HG03354 (cell line): ENCODE measurements around the gene MARK3.

Experiments used
- ATAC-seq: cut with Tn5 transposase; IDR thresholded peaks from one replicate; pipeline ENCODE4 v1.9.1; 2021; ENCODE audit warnings: mild to moderate bottlenecking; ENCODE audit not compliant: unreplicated experiment, poor library complexity, severe bottlenecking

Gene MARK3

GRCh38 chr14:103543140-103543539 lies 157.9 kb downstream of the MARK3 start:
- ATAC-seq: no peak

GRCh38 chr14:103543721-103544387 lies 158.6 kb downstream of the MARK3 start:
- no peak for ATAC-seq

GRCh38 chr14:103544388-103545218 lies 159.4 kb downstream of the MARK3 start:
- no peak for ATAC-seq

- no peak for ATAC-seq
These were observed 160.2 kb downstream of the MARK3 start for GRCh38 chr14:103545219-103545914.

GRCh38 chr14:103545915-103546651 lies 160.9 kb downstream of the MARK3 start:
- ATAC-seq: no peak

- ATAC-seq: no peak
These were observed 161.6 kb downstream of the MARK3 start for GRCh38 chr14:103546652-103547454.

GRCh38 chr14:103547455-103547940 lies 162.3 kb downstream of the MARK3 start:
- no peak for ATAC-seq

- ATAC-seq: no peak
These were observed 162.8 kb downstream of the MARK3 start for GRCh38 chr14:103547941-103548462.

- ATAC-seq: no peak
These were observed 163.5 kb downstream of the MARK3 start for GRCh38 chr14:103548463-103549351.

GRCh38 chr14:103549361-103550311 lies 164.4 kb downstream of the MARK3 start:
- no peak for ATAC-seq

GRCh38 chr14:103550451-103551337 lies 165.5 kb downstream of the MARK3 start:
- no peak for ATAC-seq

GRCh38 chr14:103551338-103551762 lies 166.1 kb downstream of the MARK3 start:
- ATAC-seq: no peak

- ATAC-seq: no peak
These were observed 167.0 kb downstream of the MARK3 start for GRCh38 chr14:103552011-103552845.

GRCh38 chr14:103552846-103553210 lies 167.6 kb downstream of the MARK3 start:
- ATAC-seq: no peak
